GM23338 (cell line): ENCODE measurements around the gene CLSTN1. TPM values are rescaled to one million over a fixed set of nuclear protein-coding genes. Genes with fewer than 3 reads are reported as not detected.

Experiments used
- ATAC-seq: fragments of 200-7000 bp; cut with Tn5 transposase; 3 replicates; pipeline ENCODE4 v1.9.1; 2020
- DNase-seq: peaks from one replicate; pipeline ENCODE4 v3.0.0-alpha.2; 2015; ENCODE audit warnings: low spot score
- H2AFZ ChIP-seq: fragments of 200-600 bp; sonication (generic); 2 replicates; pipeline ENCODE4 v1.8.0; 2016; ENCODE audit warnings: antibody characterized with exemption, mild to moderate bottlenecking, moderate library complexity
- H3F3A ChIP-seq: fragments of 200-600 bp; sonication (generic); replicated peaks from 2 replicates; pipeline ENCODE4 v1.8.0; 2017; ENCODE audit warnings: antibody characterized with exemption, mixed run types, low read depth
- H3K27ac ChIP-seq: fragments of 200-600 bp; sonication (generic); 2 replicates; pipeline ENCODE4 v1.6.1; 2016; ENCODE audit warnings: low read depth
- H3K27me3 ChIP-seq: fragments of 200-600 bp; sonication (generic); 2 replicates; pipeline ENCODE4 v1.8.0; 2016; ENCODE audit warnings: mild to moderate bottlenecking, mixed run types, moderate library complexity; ENCODE audit not compliant: insufficient read depth
- H3K36me3 ChIP-seq: fragments of 200-600 bp; sonication (generic); 2 replicates; pipeline ENCODE4 v1.8.0; 2016; ENCODE audit warnings: mild to moderate bottlenecking; ENCODE audit not compliant: insufficient read depth
- H3K4me1 ChIP-seq: fragments of 200-600 bp; sonication (generic); 2 replicates; pipeline ENCODE4 v1.8.0; 2016; ENCODE audit warnings: mild to moderate bottlenecking, moderate library complexity; ENCODE audit not compliant: insufficient read depth
- H3K4me2 ChIP-seq: fragments of 200-600 bp; sonication (generic); 2 replicates; pipeline ENCODE4 v1.7.1; 2017; ENCODE audit warnings: mixed run types
- H3K4me3 ChIP-seq: fragments of 200-600 bp; sonication (generic); 2 replicates; pipeline ENCODE4 v1.6.1; 2016; ENCODE audit warnings: mixed run types
- H3K79me2 ChIP-seq: fragments of 200-600 bp; sonication (generic); replicated peaks from 2 replicates; pipeline ENCODE4 v1.8.0; 2017; ENCODE audit warnings: mild to moderate bottlenecking; ENCODE audit not compliant: insufficient read depth
- H3K9me2 ChIP-seq: fragments of 200-600 bp; sonication (generic); 2 replicates; pipeline ENCODE4 v1.8.0; 2017; ENCODE audit not compliant: insufficient read depth
- H4K20me1 ChIP-seq: fragments of 200-600 bp; sonication (generic); replicated peaks from 2 replicates; pipeline ENCODE4 v1.8.0; 2017; ENCODE audit warnings: mild to moderate bottlenecking; ENCODE audit not compliant: insufficient read depth
- H3K27ac Mint-ChIP-seq: 2 replicates; pipeline ENCODE4 v1.8.0; 2020; ENCODE audit warnings: inconsistent platforms, mild to moderate bottlenecking, moderate library complexity, mixed read lengths
- H3K27me3 Mint-ChIP-seq: 3 replicates; pipeline ENCODE4 v1.8.0; 2022; ENCODE audit warnings: low read depth, mild to moderate bottlenecking, moderate library complexity, mixed read lengths, inconsistent platforms; ENCODE audit not compliant: insufficient read depth, poor library complexity
- H3K36me3 Mint-ChIP-seq: 3 replicates; pipeline ENCODE4 v1.8.0; 2021; ENCODE audit warnings: low read depth, mild to moderate bottlenecking, inconsistent platforms, moderate library complexity, mixed read lengths
- H3K4me1 Mint-ChIP-seq: 3 replicates; pipeline ENCODE4 v1.8.0; 2020; ENCODE audit warnings: mild to moderate bottlenecking, inconsistent platforms, mixed read lengths
- H3K4me3 Mint-ChIP-seq: 3 replicates; pipeline ENCODE4 v1.8.0; 2021; ENCODE audit warnings: moderate library complexity, mild to moderate bottlenecking, inconsistent platforms, mixed read lengths
- H3K9me3 Mint-ChIP-seq: 3 replicates; pipeline ENCODE4 v1.8.0; 2020; ENCODE audit warnings: moderate library complexity, mild to moderate bottlenecking, inconsistent platforms, mixed read lengths
- CREB1 ChIP-seq: fragments of 250-450 bp; sonication (Bioruptor Pico); IDR thresholded peaks from 2 replicates; pipeline ENCODE4 v1.5.0; 2020; ENCODE audit warnings: low read depth, mild to moderate bottlenecking, moderate library complexity
- EZH2 ChIP-seq: fragments of 200-600 bp; sonication (generic); IDR thresholded peaks from one replicate; pipeline ENCODE4 v1.8.0; 2017; ENCODE audit warnings: antibody characterized with exemption, mild to moderate bottlenecking, low read depth; ENCODE audit not compliant: unreplicated experiment
- EZH2phosphoT487 ChIP-seq: fragments of 200-600 bp; sonication (generic); IDR thresholded peaks from one replicate; pipeline ENCODE4 v1.8.1; 2018; ENCODE audit warnings: antibody characterized with exemption; ENCODE audit not compliant: unreplicated experiment
- JUNB ChIP-seq: IDR thresholded peaks from one replicate; pipeline ENCODE4 v1.6.1; 2016; ENCODE audit warnings: antibody characterized with exemption; ENCODE audit not compliant: unreplicated experiment
- NANOG ChIP-seq: IDR thresholded peaks from 2 replicates; pipeline ENCODE4 v1.6.1; 2016; ENCODE audit warnings: antibody characterized with exemption, borderline replicate concordance
- POLR2AphosphoS5 ChIP-seq: IDR thresholded peaks from 2 replicates; pipeline ENCODE4 v1.6.1; 2016; ENCODE audit warnings: antibody characterized with exemption, low read depth
- STAT1 ChIP-seq: IDR thresholded peaks from one replicate; pipeline ENCODE4 v1.6.1; 2016; ENCODE audit warnings: antibody characterized with exemption; ENCODE audit not compliant: unreplicated experiment
- ZNF114 ChIP-seq: fragments of 250-450 bp; sonication (Bioruptor Pico); IDR thresholded peaks from 2 replicates; pipeline ENCODE4 v1.5.0; 2020; ENCODE audit warnings: mild to moderate bottlenecking, moderate library complexity
- ZNF331 ChIP-seq: fragments of 250-450 bp; sonication (Bioruptor Pico); IDR thresholded peaks from 2 replicates; pipeline ENCODE4 v1.5.0; 2020; ENCODE audit warnings: low read depth, mild to moderate bottlenecking, moderate library complexity
- polyA plus RNA-seq: library from polyadenylated mRNA; unstranded; fragments of >200 nt; fragmentation: Nextera tagmentation; extraction: Ambion mirVana; gene quantifications from 2 replicates; pipeline ENCODE4 v1.2.1, GENCODE V29; 2016
- total RNA-seq: library from RNA; depleted of rRNA; stranded (reverse); fragments of >200 nt; shearing (Covaris generic); gene quantifications from 2 replicates; pipeline ENCODE4 v1.2.3, GENCODE V29; 2014
- TF ChIP-seq, protein P1 (sequence below), 2 experiments: fragments of 200-600 bp in 1 of 2; sonication (generic) in 1 of 2; conservative IDR thresholded peaks; 2 replicates each; pipeline versions ENCODE4 v1.5.1 to v1.6.1; 2016 to 2017; ENCODE audit warnings: antibody characterized with exemption in 2 of 2, low read depth in 2 of 2, mild to moderate bottlenecking in 2 of 2, moderate library complexity in 1 of 2
- TF ChIP-seq, protein P2 (sequence below): fragments of 250-450 bp; sonication (Bioruptor Pico); IDR thresholded peaks from 2 replicates; pipeline ENCODE4 v1.5.0; 2020; ENCODE audit warnings: mild to moderate bottlenecking, moderate library complexity
- TF ChIP-seq, protein P3 (sequence below): IDR thresholded peaks from one replicate; pipeline ENCODE4 v1.6.1; 2018; ENCODE audit warnings: antibody characterized with exemption; ENCODE audit not compliant: unreplicated experiment
- TF ChIP-seq, protein P4 (sequence below): IDR thresholded peaks from 2 replicates; pipeline ENCODE4 v1.6.1; 2016; ENCODE audit warnings: antibody characterized with exemption

Gene CLSTN1
- total and polyA plus RNA-seq, 2 experiments from 2014 or later: 38.5 to 66.2 TPM

DNA sequence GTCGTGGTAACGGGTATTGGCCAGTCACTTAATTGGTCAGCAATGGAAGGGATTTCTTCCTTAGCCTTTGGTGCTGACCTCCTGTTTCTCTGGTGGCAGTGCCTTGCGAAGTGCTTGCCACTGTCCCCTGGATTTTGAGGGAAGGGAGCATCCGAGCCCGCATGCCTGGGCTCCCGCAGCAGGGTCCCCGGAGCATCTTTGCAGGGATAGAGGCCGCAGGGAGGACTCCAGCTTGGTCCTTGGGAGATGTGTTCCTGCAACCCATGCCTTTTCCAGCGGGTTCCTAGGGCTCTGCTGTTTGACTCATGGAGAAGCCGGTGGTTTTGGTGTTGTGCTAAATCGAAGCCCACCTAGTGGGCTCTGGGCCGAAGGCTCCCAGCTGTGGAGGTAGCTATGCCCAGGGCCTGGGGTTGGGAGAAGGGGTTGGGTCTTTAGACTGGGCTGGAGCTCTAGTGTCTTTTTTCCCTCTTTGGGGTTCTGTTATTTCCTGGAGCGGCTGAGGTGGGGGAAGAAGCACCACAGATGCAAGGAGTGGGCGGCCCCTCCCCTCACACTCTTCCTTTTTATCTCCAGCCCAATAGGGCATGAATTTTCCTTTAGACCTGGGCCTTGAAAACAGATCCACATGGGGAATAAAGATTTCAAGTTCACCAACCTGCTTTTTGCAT lies 133.2 kb downstream of the CLSTN1 start:
- no peaks in the 10 kb centered on the region; the same call in 2 of the 3 replicates for H3K9me3 Mint-ChIP-seq
- H3K27ac Mint-ChIP-seq: no peak overlapping the region
- DNase-seq: peak; percentile 43
- H3K4me1 ChIP-seq: peaks cover 34% of the 10 kb centered on the region
- peaks cover 29% of the 10 kb centered on the region for H3K27me3 Mint-ChIP-seq
- H3K4me3 ChIP-seq: peak overlapping the region; percentile 86
- peaks cover 29% of the 10 kb centered on the region for H3K4me1 Mint-ChIP-seq
- peaks cover 28% of the 10 kb centered on the region; the same call in 1 of the 2 replicates for H3F3A ChIP-seq
- ATAC-seq: no peak
- H3K36me3 Mint-ChIP-seq: no peaks in the 10 kb centered on the region; the same call in 2 of the 3 replicates
- peak overlapping the region; percentile 100 for H3K4me2 ChIP-seq
- no peaks in the 10 kb centered on the region for H3K9me2 ChIP-seq
- no peaks in the 10 kb centered on the region for H3K79me2 ChIP-seq
- TF ChIP-seq EZH2phosphoT487 (no peak), NANOG (no peak), JUNB (no peak), POLR2AphosphoS5 (no peak), ZNF114 (CRISPR knock-in tag) (no peak), CREB1 (CRISPR knock-in tag) (no peak), ZNF331 (no peak), STAT1 (no peak), EZH2 (no peak)
- TF ChIP-seq, protein P1, sequence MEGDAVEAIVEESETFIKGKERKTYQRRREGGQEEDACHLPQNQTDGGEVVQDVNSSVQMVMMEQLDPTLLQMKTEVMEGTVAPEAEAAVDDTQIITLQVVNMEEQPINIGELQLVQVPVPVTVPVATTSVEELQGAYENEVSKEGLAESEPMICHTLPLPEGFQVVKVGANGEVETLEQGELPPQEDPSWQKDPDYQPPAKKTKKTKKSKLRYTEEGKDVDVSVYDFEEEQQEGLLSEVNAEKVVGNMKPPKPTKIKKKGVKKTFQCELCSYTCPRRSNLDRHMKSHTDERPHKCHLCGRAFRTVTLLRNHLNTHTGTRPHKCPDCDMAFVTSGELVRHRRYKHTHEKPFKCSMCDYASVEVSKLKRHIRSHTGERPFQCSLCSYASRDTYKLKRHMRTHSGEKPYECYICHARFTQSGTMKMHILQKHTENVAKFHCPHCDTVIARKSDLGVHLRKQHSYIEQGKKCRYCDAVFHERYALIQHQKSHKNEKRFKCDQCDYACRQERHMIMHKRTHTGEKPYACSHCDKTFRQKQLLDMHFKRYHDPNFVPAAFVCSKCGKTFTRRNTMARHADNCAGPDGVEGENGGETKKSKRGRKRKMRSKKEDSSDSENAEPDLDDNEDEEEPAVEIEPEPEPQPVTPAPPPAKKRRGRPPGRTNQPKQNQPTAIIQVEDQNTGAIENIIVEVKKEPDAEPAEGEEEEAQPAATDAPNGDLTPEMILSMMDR (conservative IDR thresholded peaks at IDR 0.05; ENCODE audit: low read depth in 2 of 2): no peak
- TF ChIP-seq, protein P2, sequence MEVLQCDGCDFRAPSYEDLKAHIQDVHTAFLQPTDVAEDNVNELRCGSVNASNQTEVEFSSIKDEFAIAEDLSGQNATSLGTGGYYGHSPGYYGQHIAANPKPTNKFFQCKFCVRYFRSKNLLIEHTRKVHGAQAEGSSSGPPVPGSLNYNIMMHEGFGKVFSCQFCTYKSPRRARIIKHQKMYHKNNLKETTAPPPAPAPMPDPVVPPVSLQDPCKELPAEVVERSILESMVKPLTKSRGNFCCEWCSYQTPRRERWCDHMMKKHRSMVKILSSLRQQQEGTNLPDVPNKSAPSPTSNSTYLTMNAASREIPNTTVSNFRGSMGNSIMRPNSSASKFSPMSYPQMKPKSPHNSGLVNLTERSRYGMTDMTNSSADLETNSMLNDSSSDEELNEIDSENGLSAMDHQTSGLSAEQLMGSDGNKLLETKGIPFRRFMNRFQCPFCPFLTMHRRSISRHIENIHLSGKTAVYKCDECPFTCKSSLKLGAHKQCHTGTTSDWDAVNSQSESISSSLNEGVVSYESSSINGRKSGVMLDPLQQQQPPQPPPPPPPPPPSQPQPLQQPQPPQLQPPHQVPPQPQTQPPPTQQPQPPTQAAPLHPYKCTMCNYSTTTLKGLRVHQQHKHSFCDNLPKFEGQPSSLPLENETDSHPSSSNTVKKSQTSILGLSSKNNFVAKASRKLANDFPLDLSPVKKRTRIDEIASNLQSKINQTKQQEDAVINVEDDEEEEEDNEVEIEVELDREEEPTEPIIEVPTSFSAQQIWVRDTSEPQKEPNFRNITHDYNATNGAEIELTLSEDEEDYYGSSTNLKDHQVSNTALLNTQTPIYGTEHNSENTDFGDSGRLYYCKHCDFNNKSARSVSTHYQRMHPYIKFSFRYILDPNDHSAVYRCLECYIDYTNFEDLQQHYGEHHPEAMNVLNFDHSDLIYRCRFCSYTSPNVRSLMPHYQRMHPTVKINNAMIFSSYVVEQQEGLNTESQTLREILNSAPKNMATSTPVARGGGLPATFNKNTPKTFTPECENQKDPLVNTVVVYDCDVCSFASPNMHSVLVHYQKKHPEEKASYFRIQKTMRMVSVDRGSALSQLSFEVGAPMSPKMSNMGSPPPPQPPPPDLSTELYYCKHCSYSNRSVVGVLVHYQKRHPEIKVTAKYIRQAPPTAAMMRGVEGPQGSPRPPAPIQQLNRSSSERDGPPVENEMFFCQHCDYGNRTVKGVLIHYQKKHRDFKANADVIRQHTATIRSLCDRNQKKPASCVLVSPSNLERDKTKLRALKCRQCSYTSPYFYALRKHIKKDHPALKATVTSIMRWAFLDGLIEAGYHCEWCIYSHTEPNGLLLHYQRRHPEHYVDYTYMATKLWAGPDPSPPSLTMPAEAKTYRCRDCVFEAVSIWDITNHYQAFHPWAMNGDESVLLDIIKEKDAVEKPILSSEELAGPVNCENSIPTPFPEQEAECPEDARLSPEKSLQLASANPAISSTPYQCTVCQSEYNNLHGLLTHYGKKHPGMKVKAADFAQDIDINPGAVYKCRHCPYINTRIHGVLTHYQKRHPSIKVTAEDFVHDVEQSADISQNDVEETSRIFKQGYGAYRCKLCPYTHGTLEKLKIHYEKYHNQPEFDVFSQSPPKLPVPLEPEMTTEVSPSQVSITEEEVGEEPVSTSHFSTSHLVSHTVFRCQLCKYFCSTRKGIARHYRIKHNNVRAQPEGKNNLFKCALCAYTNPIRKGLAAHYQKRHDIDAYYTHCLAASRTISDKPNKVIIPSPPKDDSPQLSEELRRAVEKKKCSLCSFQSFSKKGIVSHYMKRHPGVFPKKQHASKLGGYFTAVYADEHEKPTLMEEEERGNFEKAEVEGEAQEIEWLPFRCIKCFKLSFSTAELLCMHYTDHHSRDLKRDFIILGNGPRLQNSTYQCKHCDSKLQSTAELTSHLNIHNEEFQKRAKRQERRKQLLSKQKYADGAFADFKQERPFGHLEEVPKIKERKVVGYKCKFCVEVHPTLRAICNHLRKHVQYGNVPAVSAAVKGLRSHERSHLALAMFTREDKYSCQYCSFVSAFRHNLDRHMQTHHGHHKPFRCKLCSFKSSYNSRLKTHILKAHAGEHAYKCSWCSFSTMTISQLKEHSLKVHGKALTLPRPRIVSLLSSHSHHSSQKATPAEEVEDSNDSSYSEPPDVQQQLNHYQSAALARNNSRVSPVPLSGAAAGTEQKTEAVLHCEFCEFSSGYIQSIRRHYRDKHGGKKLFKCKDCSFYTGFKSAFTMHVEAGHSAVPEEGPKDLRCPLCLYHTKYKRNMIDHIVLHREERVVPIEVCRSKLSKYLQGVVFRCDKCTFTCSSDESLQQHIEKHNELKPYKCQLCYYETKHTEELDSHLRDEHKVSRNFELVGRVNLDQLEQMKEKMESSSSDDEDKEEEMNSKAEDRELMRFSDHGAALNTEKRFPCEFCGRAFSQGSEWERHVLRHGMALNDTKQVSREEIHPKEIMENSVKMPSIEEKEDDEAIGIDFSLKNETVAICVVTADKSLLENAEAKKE (CRISPR knock-in tag): no peak
- TF ChIP-seq, protein P3, sequence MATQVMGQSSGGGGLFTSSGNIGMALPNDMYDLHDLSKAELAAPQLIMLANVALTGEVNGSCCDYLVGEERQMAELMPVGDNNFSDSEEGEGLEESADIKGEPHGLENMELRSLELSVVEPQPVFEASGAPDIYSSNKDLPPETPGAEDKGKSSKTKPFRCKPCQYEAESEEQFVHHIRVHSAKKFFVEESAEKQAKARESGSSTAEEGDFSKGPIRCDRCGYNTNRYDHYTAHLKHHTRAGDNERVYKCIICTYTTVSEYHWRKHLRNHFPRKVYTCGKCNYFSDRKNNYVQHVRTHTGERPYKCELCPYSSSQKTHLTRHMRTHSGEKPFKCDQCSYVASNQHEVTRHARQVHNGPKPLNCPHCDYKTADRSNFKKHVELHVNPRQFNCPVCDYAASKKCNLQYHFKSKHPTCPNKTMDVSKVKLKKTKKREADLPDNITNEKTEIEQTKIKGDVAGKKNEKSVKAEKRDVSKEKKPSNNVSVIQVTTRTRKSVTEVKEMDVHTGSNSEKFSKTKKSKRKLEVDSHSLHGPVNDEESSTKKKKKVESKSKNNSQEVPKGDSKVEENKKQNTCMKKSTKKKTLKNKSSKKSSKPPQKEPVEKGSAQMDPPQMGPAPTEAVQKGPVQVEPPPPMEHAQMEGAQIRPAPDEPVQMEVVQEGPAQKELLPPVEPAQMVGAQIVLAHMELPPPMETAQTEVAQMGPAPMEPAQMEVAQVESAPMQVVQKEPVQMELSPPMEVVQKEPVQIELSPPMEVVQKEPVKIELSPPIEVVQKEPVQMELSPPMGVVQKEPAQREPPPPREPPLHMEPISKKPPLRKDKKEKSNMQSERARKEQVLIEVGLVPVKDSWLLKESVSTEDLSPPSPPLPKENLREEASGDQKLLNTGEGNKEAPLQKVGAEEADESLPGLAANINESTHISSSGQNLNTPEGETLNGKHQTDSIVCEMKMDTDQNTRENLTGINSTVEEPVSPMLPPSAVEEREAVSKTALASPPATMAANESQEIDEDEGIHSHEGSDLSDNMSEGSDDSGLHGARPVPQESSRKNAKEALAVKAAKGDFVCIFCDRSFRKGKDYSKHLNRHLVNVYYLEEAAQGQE: no peak
- TF ChIP-seq, protein P4, sequence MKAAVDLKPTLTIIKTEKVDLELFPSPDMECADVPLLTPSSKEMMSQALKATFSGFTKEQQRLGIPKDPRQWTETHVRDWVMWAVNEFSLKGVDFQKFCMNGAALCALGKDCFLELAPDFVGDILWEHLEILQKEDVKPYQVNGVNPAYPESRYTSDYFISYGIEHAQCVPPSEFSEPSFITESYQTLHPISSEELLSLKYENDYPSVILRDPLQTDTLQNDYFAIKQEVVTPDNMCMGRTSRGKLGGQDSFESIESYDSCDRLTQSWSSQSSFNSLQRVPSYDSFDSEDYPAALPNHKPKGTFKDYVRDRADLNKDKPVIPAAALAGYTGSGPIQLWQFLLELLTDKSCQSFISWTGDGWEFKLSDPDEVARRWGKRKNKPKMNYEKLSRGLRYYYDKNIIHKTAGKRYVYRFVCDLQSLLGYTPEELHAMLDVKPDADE: no peak
- peak overlapping the region; percentile 83 for H3K4me3 Mint-ChIP-seq
- peak overlapping the region; percentile 90 for H2AFZ ChIP-seq
- H4K20me1 ChIP-seq: no peaks in the 10 kb centered on the region; the same call in 1 of the 2 replicates
- peak overlapping the region; percentile 51; the same call in 1 of the 2 replicates for H3K27ac ChIP-seq
- H3K27me3 ChIP-seq: peaks cover 30% of the 10 kb centered on the region
- no peaks in the 10 kb centered on the region; the same call in 1 of the 2 replicates for H3K36me3 ChIP-seq
